Measurements from ENCODE around the gene SWAP70. TPM values are rescaled to one million over a fixed set of nuclear protein-coding genes. Genes with fewer than 3 reads are reported as not detected.
"Not testable (repeated sequence)": the region's sequence is repeated elsewhere in the genome, so short reads cannot be mapped to it uniquely, and the experiment has no call there.

The SWAP70 gene
- 8.4 and 11.8 TPM in 2 replicates for total RNA-seq

DNA sequence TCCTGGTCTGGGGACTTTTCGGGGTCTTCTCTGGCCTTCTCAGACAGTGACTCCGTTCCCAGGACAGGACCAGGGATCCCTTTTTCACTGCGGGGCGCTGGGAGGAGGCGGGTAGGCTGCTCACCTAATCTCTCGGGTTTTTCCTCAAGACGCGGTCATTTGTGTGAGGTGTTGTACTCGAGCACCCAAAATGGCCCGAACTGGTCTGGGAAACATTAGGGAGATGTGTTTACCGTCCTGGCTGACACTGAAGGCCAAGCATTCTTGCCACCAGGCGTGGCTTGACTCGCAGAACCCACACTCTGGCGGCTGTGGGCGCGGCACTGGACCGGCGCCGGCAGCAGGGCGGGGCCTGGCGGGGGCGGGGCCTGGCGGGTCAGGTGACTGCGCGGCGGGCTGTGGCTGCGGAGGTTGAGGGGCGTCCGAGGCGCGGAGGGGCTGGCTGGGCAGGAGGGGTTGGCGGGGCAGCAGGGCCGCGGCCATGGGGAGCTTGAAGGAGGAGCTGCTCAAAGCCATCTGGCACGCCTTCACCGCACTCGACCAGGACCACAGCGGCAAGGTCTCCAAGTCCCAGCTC is at the start of gene SWAP70:
Gene SWAP70 (plus strand): TSS at position 379 of the 577 bp plus-strand sequence. CDS start 103 bp downstream, at position 482.
- intact Hi-C loops (cut with micrococcal nuclease) = loop anchor here (1.0 to 2.0 kb wide), 2 partner anchors 49 to 85 kb away; no protein-coding TSS in a partner anchor
- peaks cover 17% of the 10 kb centered on the region for H3K36me3 Mint-ChIP-seq (ENCODE audit: low read depth)
- H3K27ac Mint-ChIP-seq = no peak within 1 kb of the TSS
- H3K4me3 Mint-ChIP-seq (ENCODE audit: low read depth) = peak within 1 kb of the TSS; percentile 86
- H3K27me3 Mint-ChIP-seq (ENCODE audit: low read depth) = peaks cover 37% of the 10 kb centered on the region
- peak; percentile 72 for DNase-seq (ENCODE audit: low spot score)
- peaks cover 16% of the 10 kb centered on the region for H3K9me3 Mint-ChIP-seq
- peaks cover 18% of the 10 kb centered on the region for H3K4me1 Mint-ChIP-seq (ENCODE audit: low read depth)

DNA sequence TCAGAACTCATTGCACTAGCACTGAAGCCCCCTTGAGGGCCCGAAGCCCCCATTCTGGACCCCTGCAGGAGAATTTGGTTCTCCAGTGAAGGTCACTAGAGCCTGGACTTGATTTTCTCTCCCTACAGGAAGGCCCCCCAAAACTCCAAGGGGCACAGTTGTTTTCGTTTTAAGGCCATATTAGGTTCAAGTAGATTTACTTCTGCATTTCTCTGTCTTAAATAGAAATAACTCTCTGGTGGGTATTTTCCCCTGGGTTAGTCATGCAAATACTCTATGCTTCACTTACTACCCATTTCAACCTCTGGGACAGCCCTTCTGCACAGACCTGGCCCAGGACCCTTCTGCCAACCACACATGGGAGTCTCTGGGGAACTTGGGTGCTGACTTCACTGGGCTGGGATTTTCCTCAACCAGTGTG is 48.8 kb upstream of the SWAP70 start:
- Mint-ChIP-seq H3K9me3 (no peaks in the 10 kb centered on the region), H3K27ac (no peak overlapping the region), H3K27me3 (ENCODE audit: low read depth) (no peaks in the 10 kb centered on the region), H3K36me3 (ENCODE audit: low read depth) (no peaks in the 10 kb centered on the region), H3K4me3 (ENCODE audit: low read depth) (no peak overlapping the region), H3K4me1 (ENCODE audit: low read depth) (peaks cover 39% of the 10 kb centered on the region)
- no peak for DNase-seq (ENCODE audit: low spot score)
- intact Hi-C loops (cut with micrococcal nuclease) = loop anchor here (2.0 kb wide), 3 partner anchors 48 to 154 kb away; partner anchors contain the start of gene ZNF143

DNA sequence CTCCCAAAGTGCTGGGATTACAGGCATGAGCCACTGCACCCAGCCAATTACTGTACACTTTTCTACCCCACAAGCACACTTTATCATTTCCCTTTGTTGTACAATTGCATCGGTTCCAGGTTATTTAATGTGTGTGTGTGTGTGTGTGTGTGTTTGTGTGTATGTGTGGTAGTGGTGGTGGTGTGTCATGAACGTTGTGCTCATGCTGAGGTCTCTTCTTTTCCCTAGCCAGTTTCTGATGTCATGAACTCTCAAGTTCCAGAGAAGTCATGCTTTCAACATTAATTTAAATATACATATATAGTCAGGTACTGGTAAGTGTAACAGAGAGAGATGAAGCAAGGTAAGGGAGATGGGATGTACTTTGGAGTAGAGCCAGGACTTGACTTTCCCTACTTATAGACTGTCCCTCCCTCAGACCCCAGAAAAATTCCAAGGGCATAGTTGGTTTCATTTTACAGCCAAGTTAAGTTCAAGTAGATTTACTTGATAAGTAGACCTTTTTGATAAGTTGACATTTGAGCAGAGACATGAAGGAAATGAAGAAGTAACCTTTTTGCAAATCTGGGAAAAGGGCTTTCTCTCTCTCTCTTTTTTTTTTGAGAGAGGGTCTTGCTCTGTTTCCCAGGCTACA is 47.7 kb upstream of the SWAP70 start:
- DNase-seq (ENCODE audit: low spot score) = no peak
- no peaks in the 10 kb centered on the region for H3K36me3 Mint-ChIP-seq (ENCODE audit: low read depth)
- H3K4me3 Mint-ChIP-seq (ENCODE audit: low read depth) = no peak overlapping the region
- intact Hi-C loops (cut with micrococcal nuclease) = no loop called here
- H3K27me3 Mint-ChIP-seq (ENCODE audit: low read depth) = no peaks in the 10 kb centered on the region
- peak overlapping the region; percentile 15 for H3K27ac Mint-ChIP-seq
- H3K4me1 Mint-ChIP-seq (ENCODE audit: low read depth) = peaks cover 37% of the 10 kb centered on the region
- H3K9me3 Mint-ChIP-seq = no peaks in the 10 kb centered on the region

DNA sequence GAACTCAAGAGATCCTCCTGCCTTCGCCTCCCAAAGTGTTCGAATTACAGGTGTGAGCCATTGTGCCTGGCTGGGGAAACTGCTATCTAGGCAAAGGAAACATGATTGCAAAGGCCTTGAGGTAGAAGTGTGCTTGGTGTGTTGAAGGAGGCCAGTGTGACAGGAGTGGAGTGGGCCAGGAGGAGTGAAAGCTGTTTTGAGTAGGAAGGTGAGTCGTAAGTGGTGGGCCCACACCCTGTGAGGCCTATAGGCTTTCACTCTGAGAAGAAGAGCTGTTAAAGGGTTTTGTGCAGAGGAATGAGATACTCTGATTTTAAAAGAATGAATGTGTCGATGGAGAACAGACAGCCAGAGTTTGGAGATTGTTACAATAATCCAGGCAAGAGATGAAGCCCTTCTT is 47.0 kb upstream of the SWAP70 start:
- Mint-ChIP-seq H3K27ac (no peak overlapping the region), H3K4me1 (ENCODE audit: low read depth) (peaks cover 35% of the 10 kb centered on the region), H3K9me3 (no peaks in the 10 kb centered on the region), H3K36me3 (ENCODE audit: low read depth) (no peaks in the 10 kb centered on the region), H3K4me3 (ENCODE audit: low read depth) (no peak overlapping the region), H3K27me3 (ENCODE audit: low read depth) (no peaks in the 10 kb centered on the region)
- intact Hi-C loops (cut with micrococcal nuclease) = no loop called here
- no peak for DNase-seq (ENCODE audit: low spot score)

DNA sequence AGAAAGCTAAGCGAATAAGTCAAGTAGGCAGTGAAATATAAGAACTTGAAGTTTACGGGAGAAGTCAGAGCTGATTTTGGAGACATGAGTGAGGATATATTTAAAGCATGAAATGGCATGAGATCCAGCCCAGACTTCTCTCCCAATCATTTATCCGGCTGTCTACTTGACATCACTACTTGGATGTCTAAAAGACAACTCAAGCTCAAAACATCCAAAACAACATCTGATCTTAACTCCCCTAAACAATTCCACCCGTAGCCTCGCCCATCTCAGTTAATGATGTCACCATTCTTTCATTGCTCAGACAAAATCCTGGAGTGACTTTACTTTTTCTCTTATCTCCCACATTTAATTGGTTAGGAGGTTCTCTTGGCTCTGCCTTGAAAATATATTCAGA is 45.9 kb upstream of the SWAP70 start:
- Mint-ChIP-seq H3K9me3 (no peaks in the 10 kb centered on the region), H3K4me3 (ENCODE audit: low read depth) (no peak overlapping the region), H3K27me3 (ENCODE audit: low read depth) (no peaks in the 10 kb centered on the region), H3K27ac (no peak overlapping the region), H3K36me3 (ENCODE audit: low read depth) (no peaks in the 10 kb centered on the region), H3K4me1 (ENCODE audit: low read depth) (peaks cover 33% of the 10 kb centered on the region)
- DNase-seq (ENCODE audit: low spot score) = no peak
- intact Hi-C loops (cut with micrococcal nuclease) = no loop called here

DNA sequence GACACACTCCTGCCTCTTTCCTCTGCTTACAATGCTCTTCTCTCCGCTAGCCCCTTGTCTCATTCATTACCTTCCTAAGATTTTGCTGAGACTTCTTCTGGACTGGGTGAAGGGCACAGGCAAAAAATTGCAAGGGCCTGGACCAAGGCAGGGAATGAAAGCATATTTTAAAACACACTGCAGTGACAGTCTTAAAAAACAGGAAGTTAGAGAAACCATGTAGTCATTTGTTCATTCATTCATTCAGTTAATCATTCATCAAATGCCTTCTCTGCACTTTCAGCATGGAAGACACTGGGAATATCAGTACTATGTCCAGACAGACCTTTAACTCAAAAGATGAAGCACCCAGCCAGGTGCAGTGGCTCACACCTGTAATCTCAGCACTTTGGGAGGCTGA is 44.9 kb upstream of the SWAP70 start:
- no peaks in the 10 kb centered on the region for H3K36me3 Mint-ChIP-seq (ENCODE audit: low read depth)
- no peak for DNase-seq (ENCODE audit: low spot score)
- intact Hi-C loops (cut with micrococcal nuclease) = no loop called here
- no peak overlapping the region for H3K4me3 Mint-ChIP-seq (ENCODE audit: low read depth)
- no peak overlapping the region for H3K27ac Mint-ChIP-seq
- H3K27me3 Mint-ChIP-seq (ENCODE audit: low read depth) = peaks cover under 1% of the 10 kb centered on the region
- peaks cover 25% of the 10 kb centered on the region for H3K4me1 Mint-ChIP-seq (ENCODE audit: low read depth)
- no peaks in the 10 kb centered on the region for H3K9me3 Mint-ChIP-seq

DNA sequence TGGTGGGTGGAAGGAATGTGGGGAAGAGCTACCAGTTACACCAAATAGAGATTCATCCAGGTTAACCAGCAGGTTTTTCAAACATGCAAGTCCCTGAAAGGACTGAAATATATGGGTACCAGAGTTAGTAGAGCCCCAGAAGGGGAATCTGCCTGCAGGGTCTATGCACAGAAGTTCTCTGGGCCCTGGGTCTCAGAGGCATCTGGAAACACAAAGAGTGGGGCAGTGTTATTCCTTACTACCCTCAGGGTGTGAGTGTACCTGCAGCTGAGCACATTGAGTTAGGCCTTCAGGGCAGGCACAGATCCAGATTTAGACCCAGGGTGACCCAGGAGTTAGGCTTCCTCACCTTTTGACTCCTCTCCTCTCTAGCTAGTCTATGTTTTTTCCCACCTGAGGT is 43.9 kb upstream of the SWAP70 start:
- no peak for DNase-seq (ENCODE audit: low spot score)
- Mint-ChIP-seq H3K4me1 (ENCODE audit: low read depth) (peaks cover 17% of the 10 kb centered on the region), H3K27me3 (ENCODE audit: low read depth) (peaks cover 6% of the 10 kb centered on the region), H3K27ac (no peak overlapping the region), H3K9me3 (no peaks in the 10 kb centered on the region), H3K4me3 (ENCODE audit: low read depth) (no peak overlapping the region), H3K36me3 (ENCODE audit: low read depth) (no peaks in the 10 kb centered on the region)
- intact Hi-C loops (cut with micrococcal nuclease) = no loop called here

DNA sequence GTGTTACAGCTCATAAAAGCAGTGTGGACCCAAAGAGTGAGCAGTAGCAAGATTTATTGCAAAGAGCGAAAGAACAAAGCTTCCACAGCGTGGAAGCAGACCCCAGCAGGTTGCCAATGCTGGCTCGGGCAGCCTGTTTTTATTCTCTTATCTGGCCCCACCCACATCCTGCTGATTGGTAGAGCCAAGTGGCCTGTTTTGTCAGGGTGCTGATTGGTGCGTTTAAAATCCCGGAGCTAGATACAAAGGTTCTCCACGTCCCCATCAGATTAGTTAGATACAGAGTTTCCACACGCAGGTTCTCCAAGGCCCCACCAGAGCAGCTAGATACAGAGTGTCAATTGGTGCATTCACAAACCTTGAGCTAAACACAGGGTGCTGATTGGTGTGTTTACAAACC is 41.5 kb upstream of the SWAP70 start:
- H3K36me3 Mint-ChIP-seq (ENCODE audit: low read depth); H3K27ac Mint-ChIP-seq; H3K9me3 Mint-ChIP-seq; DNase-seq (ENCODE audit: low spot score); intact Hi-C loops (cut with micrococcal nuclease); H3K4me1 Mint-ChIP-seq (ENCODE audit: low read depth); H3K4me3 Mint-ChIP-seq (ENCODE audit: low read depth): not testable (repeated sequence)
- H3K27me3 Mint-ChIP-seq (ENCODE audit: low read depth) = peaks cover 13% of the 10 kb centered on the region

DNA sequence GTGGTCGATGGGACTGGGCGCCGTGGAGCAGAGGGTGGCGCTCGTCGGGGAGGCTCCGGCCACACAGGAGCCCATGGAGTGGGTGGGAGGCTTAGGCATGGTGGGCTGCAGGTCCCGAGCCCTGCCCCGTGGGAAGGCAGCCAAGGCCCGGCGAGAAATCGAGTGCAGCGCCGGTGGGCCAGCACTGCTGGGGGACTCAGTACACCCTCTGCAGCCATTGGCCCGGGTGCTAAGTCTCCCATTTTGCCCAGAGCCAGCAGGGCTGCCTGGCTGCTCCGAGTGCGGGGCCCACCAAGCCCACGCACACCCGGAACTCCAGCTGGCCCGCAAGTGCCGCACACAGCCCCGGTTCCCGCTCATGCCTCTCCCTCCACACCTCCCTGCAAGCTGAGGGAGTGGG is 40.8 kb upstream of the SWAP70 start:
- H3K4me3 Mint-ChIP-seq (ENCODE audit: low read depth); DNase-seq (ENCODE audit: low spot score); H3K9me3 Mint-ChIP-seq; H3K4me1 Mint-ChIP-seq (ENCODE audit: low read depth); H3K36me3 Mint-ChIP-seq (ENCODE audit: low read depth); H3K27ac Mint-ChIP-seq; intact Hi-C loops (cut with micrococcal nuclease): not testable (repeated sequence)
- H3K27me3 Mint-ChIP-seq (ENCODE audit: low read depth) = peaks cover 13% of the 10 kb centered on the region

DNA sequence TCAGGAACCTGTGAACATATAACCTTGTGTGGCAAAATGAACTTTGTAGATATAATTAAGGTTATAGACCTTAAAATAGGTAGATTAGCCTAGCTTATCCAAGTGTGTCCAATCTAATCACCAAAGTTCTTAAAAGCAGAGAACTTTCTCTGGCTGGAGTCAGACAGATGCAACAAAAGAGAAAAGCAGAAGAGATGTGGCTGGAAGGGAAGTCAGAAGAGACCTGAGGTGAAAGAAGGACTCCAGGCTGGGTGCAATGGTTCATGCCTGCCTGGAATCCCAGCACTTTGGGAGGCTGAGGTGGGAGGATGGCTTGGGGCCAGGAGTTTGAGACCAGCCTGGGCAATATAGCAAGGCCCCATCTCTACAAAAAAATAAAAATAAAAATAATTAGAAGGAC is 39.4 kb upstream of the SWAP70 start:
- Mint-ChIP-seq H3K27me3 (ENCODE audit: low read depth) (peaks cover 15% of the 10 kb centered on the region), H3K36me3 (ENCODE audit: low read depth) (no peaks in the 10 kb centered on the region), H3K9me3 (no peaks in the 10 kb centered on the region), H3K4me1 (ENCODE audit: low read depth) (peaks cover 5% of the 10 kb centered on the region), H3K27ac (no peak overlapping the region), H3K4me3 (ENCODE audit: low read depth) (no peak overlapping the region)
- intact Hi-C loops (cut with micrococcal nuclease) = no loop called here
- DNase-seq (ENCODE audit: low spot score) = no peak

DNA sequence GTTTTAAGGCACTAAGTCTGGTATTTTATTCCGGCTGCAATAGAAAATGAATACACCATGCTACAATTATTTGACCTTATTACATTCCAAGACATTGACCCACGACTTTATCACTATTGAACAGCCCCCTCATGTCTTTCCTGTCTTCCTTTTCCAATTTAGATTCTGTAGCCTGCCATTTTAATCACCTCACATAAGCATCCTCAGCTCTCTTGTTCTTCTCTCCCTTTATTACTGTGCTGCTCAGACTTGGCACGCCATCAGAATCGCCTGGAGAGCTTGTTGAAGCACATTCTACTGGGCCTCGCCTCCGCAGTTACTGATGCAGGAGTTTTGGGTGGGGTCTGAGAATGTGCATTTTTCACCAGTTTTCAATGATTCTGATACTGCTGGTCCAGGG is 38.7 kb upstream of the SWAP70 start:
- Mint-ChIP-seq H3K36me3 (ENCODE audit: low read depth) (no peaks in the 10 kb centered on the region), H3K9me3 (no peaks in the 10 kb centered on the region), H3K27me3 (ENCODE audit: low read depth) (peaks cover 17% of the 10 kb centered on the region), H3K27ac (no peak overlapping the region), H3K4me3 (ENCODE audit: low read depth) (no peak overlapping the region), H3K4me1 (ENCODE audit: low read depth) (peaks cover 5% of the 10 kb centered on the region)
- intact Hi-C loops (cut with micrococcal nuclease) = no loop called here
- DNase-seq (ENCODE audit: low spot score) = no peak

DNA sequence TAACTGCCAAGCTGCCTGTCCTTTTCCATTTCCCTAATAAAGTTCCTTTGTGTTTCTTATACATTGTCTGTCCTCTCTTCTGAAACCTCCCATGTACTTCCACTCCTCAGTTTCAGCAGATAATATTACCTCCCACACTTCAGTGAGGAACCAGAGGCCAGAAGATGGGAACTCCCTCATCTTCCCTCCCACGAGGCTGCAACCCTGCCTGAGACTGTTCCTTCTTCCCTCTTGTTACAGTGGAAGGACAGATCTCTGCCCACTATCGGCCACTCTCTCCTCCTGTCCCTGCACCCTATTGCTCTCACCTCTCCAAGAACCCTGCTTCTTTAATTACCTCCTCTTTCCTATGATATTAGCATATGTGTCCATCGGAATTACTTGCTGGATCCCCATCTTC is 38.1 kb upstream of the SWAP70 start:
- DNase-seq (ENCODE audit: low spot score) = no peak
- Mint-ChIP-seq H3K36me3 (ENCODE audit: low read depth) (no peaks in the 10 kb centered on the region), H3K27ac (no peak overlapping the region)

DNA sequence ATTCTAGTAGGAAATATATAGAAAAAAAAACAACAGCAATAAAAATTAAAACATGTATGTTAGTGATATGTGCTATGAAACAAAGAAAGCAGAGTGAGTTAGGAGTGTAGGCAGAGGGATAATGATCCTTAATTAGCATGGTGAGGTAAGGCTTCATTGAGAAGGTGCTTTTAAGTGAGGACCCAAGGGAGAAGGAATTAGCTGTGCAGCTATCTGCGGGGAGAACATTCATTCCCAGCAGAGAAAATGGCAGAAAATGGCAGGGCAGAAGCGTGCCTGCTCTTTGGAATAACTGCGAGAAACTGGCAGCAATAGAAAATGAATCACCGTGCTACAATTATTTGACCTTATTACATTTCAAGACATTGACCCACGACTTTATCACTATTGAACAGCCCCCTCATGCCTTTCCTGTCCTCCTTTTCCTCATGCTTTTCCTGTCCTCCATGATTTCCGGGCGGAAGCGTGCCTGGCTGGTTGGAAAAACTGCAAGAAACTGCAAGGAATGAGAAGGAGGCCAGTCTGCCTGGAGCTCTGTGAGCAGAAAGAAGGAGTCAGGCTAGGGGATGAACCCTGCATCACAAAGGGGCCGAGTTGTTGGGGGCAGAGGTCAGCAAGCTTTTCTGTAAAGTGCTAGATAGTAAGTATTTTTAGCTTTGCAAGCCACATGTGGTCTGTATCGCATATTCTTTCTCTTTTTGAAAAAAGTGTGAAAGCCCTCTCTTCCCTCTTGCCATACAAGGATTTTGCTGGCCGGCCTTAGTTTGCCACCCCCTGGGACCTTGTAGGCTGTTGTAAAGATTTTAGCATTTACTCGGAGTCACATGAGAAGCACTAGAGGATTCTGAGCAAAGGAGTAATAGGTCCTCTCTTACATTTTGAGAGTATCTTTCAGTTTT is 37.1 kb upstream of the SWAP70 start:
- Mint-ChIP-seq H3K36me3 (ENCODE audit: low read depth) (no peaks in the 10 kb centered on the region), H3K9me3 (no peaks in the 10 kb centered on the region), H3K27me3 (ENCODE audit: low read depth) (peaks cover 18% of the 10 kb centered on the region), H3K4me1 (ENCODE audit: low read depth) (peaks cover 5% of the 10 kb centered on the region), H3K4me3 (ENCODE audit: low read depth) (no peak overlapping the region), H3K27ac (no peak overlapping the region)
- intact Hi-C loops (cut with micrococcal nuclease) = no loop called here
- DNase-seq (ENCODE audit: low spot score) = no peak

More for the DNA sequence above, 38.1 kb upstream of the SWAP70 start:
- intact Hi-C loops (cut with micrococcal nuclease) = no loop called here
- H3K27me3 Mint-ChIP-seq (ENCODE audit: low read depth) = peaks cover 17% of the 10 kb centered on the region
- no peaks in the 10 kb centered on the region for H3K9me3 Mint-ChIP-seq
- H3K4me1 Mint-ChIP-seq (ENCODE audit: low read depth) = peaks cover 5% of the 10 kb centered on the region
- no peak overlapping the region for H3K4me3 Mint-ChIP-seq (ENCODE audit: low read depth)

Measured in activated T-helper 2 cell treated with anti-CD3 and anti-CD28 coated beads, Interferon-gamma antibody, Interleukin-2, Interleukin-4, amounts not matched to agents 10 μg/mL and 5 μg/mL and 100 μg/mL, durations not matched to agents 14 hours and 24 hours and 36 hours (primary cell).